A549 (cell line): ENCODE results near the gene MAP1LC3B2.

Experiments
- BCL3 ChIP-seq: fragments of >200 bp; sonication (Bioruptor Twin); formaldehyde crosslinking; IDR thresholded peaks from 3 replicates; pipeline ENCODE4 v1.6.1; 2016
- BHLHE40 ChIP-seq: IDR thresholded peaks from 2 replicates; pipeline ENCODE4 v1.6.1; 2012; ENCODE audit warnings: low read depth, low read length, inconsistent platforms
- CBX2 ChIP-seq: fragments of 200-600 bp; sonication (generic); IDR thresholded peaks from 2 replicates; pipeline ENCODE4 v1.6.1; 2016; ENCODE audit warnings: low read depth, mild to moderate bottlenecking, borderline replicate concordance
- EP300 ChIP-seq, 2 experiments: fragments of >200 bp; sonication (Bioruptor Twin); formaldehyde crosslinking; IDR thresholded peaks; 2 replicates in 1 of 2; 3 replicates in 1 of 2; pipeline ENCODE4 v1.6.1; 2016 to 2017
- FOXS1 ChIP-seq: fragments of 250-450 bp; sonication (Bioruptor Pico); IDR thresholded peaks from 2 replicates; pipeline ENCODE4 v1.5.0; 2020; ENCODE audit warnings: mild to moderate bottlenecking, moderate library complexity
- JUN ChIP-seq, 2 experiments: fragments of >200 bp; sonication (Bioruptor Twin); formaldehyde crosslinking; IDR thresholded peaks; 2 replicates in 1 of 2; 3 replicates in 1 of 2; pipeline ENCODE4 v1.6.1; 2016 to 2017
- NR3C1 ChIP-seq: fragments of >200 bp; sonication (Bioruptor Twin); formaldehyde crosslinking; IDR thresholded peaks from 3 replicates; pipeline ENCODE4 v1.6.1; 2017
- PBX3 ChIP-seq: IDR thresholded peaks from 2 replicates; pipeline ENCODE4 v1.6.1; 2012
- POLR2A ChIP-seq: IDR thresholded peaks from 2 replicates; pipeline ENCODE4 v1.6.1; 2012; ENCODE audit warnings: mild to moderate bottlenecking, low read length
- REST ChIP-seq: fragments of 200-600 bp; sonication (generic); IDR thresholded peaks from 2 replicates; pipeline ENCODE4 v1.6.1; 2016; ENCODE audit warnings: antibody characterized with exemption, mild to moderate bottlenecking, moderate library complexity
- SMC3 ChIP-seq: fragments of >200 bp; sonication (Bioruptor Twin); formaldehyde crosslinking; IDR thresholded peaks from 3 replicates; pipeline ENCODE4 v1.6.1; 2018; ENCODE audit warnings: inconsistent platforms
- SREBF2 ChIP-seq: fragments of 450-650 bp; IDR thresholded peaks from 2 replicates; pipeline ENCODE4 v1.6.1; 2014; ENCODE audit warnings: mild to moderate bottlenecking, moderate library complexity
- ZSCAN20 ChIP-seq: fragments of 250-450 bp; sonication (Bioruptor Pico); IDR thresholded peaks from 2 replicates; pipeline ENCODE4 v1.8.0; 2022; ENCODE audit warnings: mild to moderate bottlenecking, moderate library complexity
- TF ChIP-seq, protein P1 (sequence below): fragments of >200 bp; sonication (Bioruptor Twin); formaldehyde crosslinking; IDR thresholded peaks from 3 replicates; pipeline ENCODE4 v1.5.1; 2016

DNA sequence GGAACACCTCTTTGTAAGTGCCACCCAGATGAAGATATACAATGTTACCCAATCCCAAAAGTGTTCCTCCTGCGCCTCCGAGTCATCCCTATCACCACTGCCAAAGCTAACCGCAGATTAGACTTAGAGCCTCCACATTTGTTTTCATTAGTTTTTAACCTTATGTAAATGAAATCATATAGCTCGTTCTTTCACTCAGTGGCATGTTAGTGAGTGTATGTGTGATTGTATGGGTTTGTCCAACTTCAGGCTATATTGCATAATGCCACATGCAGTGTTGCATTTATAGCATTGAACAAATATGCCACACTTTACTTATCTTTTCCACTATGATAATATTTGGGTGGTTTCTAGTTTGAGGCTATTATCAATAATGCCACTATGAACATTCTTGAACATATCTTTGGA lies 18.0 kb downstream of the MAP1LC3B2 start:
- TF ChIP-seq SMC3 (no peak), BCL3 (no peak), JUN (IDR thresholded peaks at IDR 0.05) (no peak), REST (no peak), PBX3 (no peak), ZSCAN20 (CRISPR knock-in tag) (no peak), FOXS1 (CRISPR knock-in tag) (no peak), EP300 (IDR thresholded peaks at IDR 0.05) (no peak), SREBF2 (no peak), NR3C1 (no peak), POLR2A (no peak), BHLHE40 (no peak), CBX2 (no peak)
- TF ChIP-seq, protein P1, sequence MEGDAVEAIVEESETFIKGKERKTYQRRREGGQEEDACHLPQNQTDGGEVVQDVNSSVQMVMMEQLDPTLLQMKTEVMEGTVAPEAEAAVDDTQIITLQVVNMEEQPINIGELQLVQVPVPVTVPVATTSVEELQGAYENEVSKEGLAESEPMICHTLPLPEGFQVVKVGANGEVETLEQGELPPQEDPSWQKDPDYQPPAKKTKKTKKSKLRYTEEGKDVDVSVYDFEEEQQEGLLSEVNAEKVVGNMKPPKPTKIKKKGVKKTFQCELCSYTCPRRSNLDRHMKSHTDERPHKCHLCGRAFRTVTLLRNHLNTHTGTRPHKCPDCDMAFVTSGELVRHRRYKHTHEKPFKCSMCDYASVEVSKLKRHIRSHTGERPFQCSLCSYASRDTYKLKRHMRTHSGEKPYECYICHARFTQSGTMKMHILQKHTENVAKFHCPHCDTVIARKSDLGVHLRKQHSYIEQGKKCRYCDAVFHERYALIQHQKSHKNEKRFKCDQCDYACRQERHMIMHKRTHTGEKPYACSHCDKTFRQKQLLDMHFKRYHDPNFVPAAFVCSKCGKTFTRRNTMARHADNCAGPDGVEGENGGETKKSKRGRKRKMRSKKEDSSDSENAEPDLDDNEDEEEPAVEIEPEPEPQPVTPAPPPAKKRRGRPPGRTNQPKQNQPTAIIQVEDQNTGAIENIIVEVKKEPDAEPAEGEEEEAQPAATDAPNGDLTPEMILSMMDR, result no peak
